ENCODE data around the gene GABRB2.

GRCh38 chr5:161265006-161265405, 281.5 kb downstream of the GABRB2 start:
- TF ChIP-seq, protein P1, sequence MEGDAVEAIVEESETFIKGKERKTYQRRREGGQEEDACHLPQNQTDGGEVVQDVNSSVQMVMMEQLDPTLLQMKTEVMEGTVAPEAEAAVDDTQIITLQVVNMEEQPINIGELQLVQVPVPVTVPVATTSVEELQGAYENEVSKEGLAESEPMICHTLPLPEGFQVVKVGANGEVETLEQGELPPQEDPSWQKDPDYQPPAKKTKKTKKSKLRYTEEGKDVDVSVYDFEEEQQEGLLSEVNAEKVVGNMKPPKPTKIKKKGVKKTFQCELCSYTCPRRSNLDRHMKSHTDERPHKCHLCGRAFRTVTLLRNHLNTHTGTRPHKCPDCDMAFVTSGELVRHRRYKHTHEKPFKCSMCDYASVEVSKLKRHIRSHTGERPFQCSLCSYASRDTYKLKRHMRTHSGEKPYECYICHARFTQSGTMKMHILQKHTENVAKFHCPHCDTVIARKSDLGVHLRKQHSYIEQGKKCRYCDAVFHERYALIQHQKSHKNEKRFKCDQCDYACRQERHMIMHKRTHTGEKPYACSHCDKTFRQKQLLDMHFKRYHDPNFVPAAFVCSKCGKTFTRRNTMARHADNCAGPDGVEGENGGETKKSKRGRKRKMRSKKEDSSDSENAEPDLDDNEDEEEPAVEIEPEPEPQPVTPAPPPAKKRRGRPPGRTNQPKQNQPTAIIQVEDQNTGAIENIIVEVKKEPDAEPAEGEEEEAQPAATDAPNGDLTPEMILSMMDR (IDR thresholded peaks at IDR 0.05; ENCODE audit: borderline replicate concordance, extremely low read depth, low read length, poor library complexity, severe bottlenecking): no peak
- no peak for TF ChIP-seq EZH2 (IDR thresholded peaks at IDR 0.05; ENCODE audit: borderline replicate concordance, low read depth, low read length, severe bottlenecking)
